Measurements from ENCODE around the gene BEND7.

DNA sequence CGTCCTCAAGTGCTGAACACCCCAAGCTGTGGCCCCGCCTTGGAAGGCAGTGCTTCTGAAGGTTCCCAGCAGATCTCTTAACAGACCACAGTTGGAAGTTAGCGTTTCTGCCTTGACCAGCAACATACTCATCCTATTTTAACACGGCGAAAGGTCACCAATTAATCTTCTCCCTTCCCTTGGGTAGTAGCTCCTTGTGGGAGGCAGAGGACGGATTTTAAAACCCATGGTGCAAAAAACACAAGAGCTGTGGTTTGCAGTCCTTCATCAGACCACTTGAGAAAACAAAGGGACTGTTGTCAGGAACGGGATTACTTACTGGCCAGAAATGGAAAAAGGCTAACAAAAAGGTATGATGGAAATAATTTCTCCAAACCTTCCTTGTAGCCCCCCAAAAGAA is 87.3 kb downstream of the BEND7 start:
- TF ChIP-seq, protein P1, sequence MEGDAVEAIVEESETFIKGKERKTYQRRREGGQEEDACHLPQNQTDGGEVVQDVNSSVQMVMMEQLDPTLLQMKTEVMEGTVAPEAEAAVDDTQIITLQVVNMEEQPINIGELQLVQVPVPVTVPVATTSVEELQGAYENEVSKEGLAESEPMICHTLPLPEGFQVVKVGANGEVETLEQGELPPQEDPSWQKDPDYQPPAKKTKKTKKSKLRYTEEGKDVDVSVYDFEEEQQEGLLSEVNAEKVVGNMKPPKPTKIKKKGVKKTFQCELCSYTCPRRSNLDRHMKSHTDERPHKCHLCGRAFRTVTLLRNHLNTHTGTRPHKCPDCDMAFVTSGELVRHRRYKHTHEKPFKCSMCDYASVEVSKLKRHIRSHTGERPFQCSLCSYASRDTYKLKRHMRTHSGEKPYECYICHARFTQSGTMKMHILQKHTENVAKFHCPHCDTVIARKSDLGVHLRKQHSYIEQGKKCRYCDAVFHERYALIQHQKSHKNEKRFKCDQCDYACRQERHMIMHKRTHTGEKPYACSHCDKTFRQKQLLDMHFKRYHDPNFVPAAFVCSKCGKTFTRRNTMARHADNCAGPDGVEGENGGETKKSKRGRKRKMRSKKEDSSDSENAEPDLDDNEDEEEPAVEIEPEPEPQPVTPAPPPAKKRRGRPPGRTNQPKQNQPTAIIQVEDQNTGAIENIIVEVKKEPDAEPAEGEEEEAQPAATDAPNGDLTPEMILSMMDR (IDR thresholded peaks at IDR 0.05; ENCODE audit: low read depth, low read length, poor library complexity, severe bottlenecking), result no peak
- TF ChIP-seq EZH2phosphoT487 (IDR thresholded peaks at IDR 0.05; ENCODE audit: borderline replicate concordance, low read length), result no peak
